ENCODE measurements around the gene DOCK4.

DNA sequence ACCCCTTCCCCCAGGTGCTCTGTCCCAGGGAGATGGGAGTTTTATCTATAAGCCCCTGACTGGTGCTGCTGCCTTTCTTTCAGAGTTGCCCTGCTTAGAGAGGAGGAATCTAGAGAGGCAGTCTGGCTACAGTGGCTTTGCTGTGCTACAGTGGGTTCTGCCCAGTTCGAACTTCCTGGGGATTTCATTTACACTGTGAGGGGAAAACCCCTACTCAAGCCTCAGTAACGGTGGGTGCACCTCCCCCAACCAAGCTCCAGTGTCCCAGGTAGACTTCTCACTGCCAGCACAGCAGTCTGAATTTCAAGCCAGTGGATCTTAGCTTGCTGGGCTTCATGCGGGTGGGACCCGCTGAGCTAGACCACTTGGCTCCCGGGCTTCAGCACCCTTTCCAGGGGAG lies 500.4 kb downstream of the DOCK4 start:
- TF ChIP-seq POLR2A (IDR thresholded peaks at IDR 0.05) (no peak), CTCF (IDR thresholded peaks at IDR 0.05) (no peak), POLR2AphosphoS5 (IDR thresholded peaks at IDR 0.05) (no peak)
